ENCODE results near the gene TRIM33.

TRIM33 gene

DNA sequence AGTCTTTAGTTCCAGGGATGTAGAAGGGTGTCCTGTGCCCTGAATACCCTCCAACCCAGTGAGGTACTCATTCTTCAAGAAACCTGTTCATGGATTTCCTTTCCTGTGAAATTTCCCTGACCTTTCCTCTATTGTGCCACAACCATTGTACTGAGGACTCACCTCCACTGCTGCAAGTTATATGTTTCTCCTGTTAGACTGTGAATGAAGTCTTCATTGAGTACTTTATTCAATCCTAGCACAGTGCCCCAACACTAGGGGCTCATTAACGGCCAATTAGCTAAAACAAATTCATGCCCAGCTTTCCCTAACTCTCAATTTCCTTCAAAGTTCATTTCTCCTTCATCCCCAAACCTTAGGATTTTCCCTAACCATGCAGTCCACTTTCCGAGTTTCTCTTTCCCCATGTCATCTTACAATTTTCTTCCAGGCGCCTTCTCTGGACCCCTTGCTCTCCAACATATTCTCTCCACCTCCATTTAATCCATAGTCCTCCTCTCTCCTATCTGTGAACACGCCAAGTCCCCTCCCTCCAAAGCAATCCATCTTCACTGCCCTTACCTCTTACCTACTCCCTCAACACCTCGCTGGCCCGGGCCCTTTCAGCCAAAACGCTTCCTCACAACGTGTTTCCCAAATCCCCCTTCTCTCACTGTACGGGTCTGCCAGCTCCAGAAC, 1.3 kb downstream of the TRIM33 start:
- no peak for TF ChIP-seq CTCF (IDR thresholded peaks at IDR 0.05; ENCODE audit: control extremely low read depth, extremely low read depth, low read depth, missing control alignments)
- DNase-seq (ENCODE audit: extremely low spot score) = no peak
- ChIA-PET POLR2A (interaction anchor here (0.7 kb wide), 1 partner anchor 20 kb away, joined by 3 read pairs; no protein-coding TSS in a partner anchor), CTCF (interaction anchor here (0.8 to 1.4 kb wide), 4 partner anchors 9 to 227 kb away, joined by 3 to 5 read pairs (median 3); no protein-coding TSS in a partner anchor)

- TF ChIP-seq CTCF (IDR thresholded peaks at IDR 0.05; ENCODE audit: control extremely low read depth, extremely low read depth, low read depth, missing control alignments) = no peak
- ChIA-PET POLR2A (interaction anchor here (0.6 kb wide), 1 partner anchor 41 kb away, joined by 3 read pairs; no protein-coding TSS in a partner anchor), CTCF (no interaction called here)
- no peak for DNase-seq (ENCODE audit: extremely low spot score)
These were observed 2.6 kb downstream of the TRIM33 start for GRCh38 chr1:114508386-114508898.

DNA sequence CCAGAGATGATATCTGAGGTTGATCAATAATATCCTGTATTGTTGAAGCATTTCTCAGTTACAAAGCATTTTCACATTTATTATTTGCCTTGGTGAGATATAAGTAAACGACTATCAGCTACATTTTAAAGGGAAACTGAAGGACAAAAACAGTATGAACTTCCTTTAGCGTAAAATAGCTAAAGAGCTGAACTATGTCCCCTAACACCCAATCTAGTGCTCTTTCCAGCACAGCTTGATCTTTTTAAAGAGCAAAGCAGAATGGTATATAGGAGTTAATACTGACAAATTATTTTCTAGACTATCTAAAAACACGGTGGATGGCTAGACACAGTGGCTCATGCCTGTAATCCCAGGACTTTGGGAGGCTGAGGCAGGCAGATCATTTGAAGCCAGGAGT, 3.5 kb downstream of the TRIM33 start:
- TF ChIP-seq CTCF (IDR thresholded peaks at IDR 0.05; ENCODE audit: control extremely low read depth, extremely low read depth, low read depth, missing control alignments) = no peak
- POLR2A ChIA-PET = no interaction called here
- CTCF ChIA-PET = interaction anchor here (1.3 to 1.6 kb wide), 2 partner anchors 12 to 165 kb away, joined by 3 read pairs; no protein-coding TSS in a partner anchor
- DNase-seq (ENCODE audit: extremely low spot score) = no peak

DNA sequence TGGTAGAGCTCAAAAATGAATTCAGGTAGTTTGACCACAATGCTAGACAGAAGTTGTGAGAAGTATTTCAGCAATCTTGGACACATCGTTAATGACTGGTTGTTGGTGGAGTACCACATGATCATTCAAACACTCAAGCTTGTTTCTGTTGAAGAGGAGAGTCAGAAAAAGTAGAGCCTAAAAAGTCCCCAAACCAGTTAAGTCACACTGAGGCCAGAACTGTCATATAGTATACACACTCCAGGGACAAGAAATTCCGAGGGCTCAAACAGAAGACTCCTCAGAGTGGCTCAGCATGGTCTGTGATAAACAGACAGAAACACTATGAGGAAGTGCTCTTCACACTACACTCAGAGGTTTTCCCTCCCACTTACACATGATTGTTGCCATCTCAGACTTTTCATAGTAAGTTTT, 5.8 kb downstream of the TRIM33 start:
- ChIA-PET CTCF (interaction anchor here (1.4 kb wide), 1 partner anchor 19 kb away, joined by 3 read pairs; no protein-coding TSS in a partner anchor), POLR2A (no interaction called here)

GRCh38 chr1:114503916-114504422, 7.0 kb downstream of the TRIM33 start:
- POLR2A ChIA-PET = no interaction called here
- DNase-seq (ENCODE audit: extremely low spot score) = no peak
- TF ChIP-seq CTCF (IDR thresholded peaks at IDR 0.05; ENCODE audit: control extremely low read depth, extremely low read depth, low read depth, missing control alignments) = no peak
- CTCF ChIA-PET = interaction anchor here (1.3 kb wide), 1 partner anchor 72 kb away, joined by 3 read pairs; no protein-coding TSS in a partner anchor

More for the DNA sequence above, 5.8 kb downstream of the TRIM33 start:
- TF ChIP-seq CTCF (IDR thresholded peaks at IDR 0.05; ENCODE audit: control extremely low read depth, extremely low read depth, low read depth, missing control alignments) = no peak
- DNase-seq (ENCODE audit: extremely low spot score) = no peak

DNA sequence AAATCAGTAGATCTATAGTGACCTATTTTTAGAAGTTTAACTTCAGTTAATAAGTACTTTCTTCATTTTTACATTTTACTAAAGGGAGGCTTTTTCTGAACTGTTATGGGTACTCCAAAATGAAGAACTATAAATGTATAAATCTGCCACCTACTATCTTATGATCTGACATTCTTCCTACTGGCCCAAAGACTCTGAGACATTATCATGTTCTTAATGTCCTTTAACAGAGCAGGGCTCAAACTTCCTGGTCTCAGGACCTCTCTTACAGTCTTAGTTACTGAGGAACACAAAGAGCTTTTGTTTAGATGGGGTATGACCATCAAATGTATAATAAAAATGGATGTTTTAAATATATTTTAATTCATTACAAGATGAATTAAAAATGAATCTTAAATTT, 8.9 kb downstream of the TRIM33 start:
- CTCF ChIA-PET = no interaction called here
- POLR2A ChIA-PET = no interaction called here
- DNase-seq (ENCODE audit: extremely low spot score) = no peak
- no peak for TF ChIP-seq CTCF (IDR thresholded peaks at IDR 0.05; ENCODE audit: control extremely low read depth, extremely low read depth, low read depth, missing control alignments)
